ENCODE measurements around the gene FTSJ3. TPM values are rescaled to one million over a fixed set of nuclear protein-coding genes. Genes with fewer than 3 reads are reported as not detected.

The FTSJ3 gene
- total and polyA plus RNA-seq, 10 of the 15 experiments (the other 5 are each of a cell fraction or from before 2014, with no cell fraction given), result 17.2 to 79.2 (median 50.4) TPM

- in situ Hi-C loops (cut with MboI), result loop anchor here (25.0 kb wide), 1 partner anchor 400 kb away; the partner anchor contains the start of gene CYB561
- CTCF ChIA-PET, result interaction anchor here (1.4 kb wide), 1 partner anchor 9 kb away, joined by 6 read pairs; no protein-coding TSS in a partner anchor
- H3K36me3 ChIP-seq (ENCODE audit: control insufficient read depth in 2 of 2, insufficient read depth in 2 of 2, low read length in 1 of 2), result peaks cover 21 to 27% of the 10 kb centered on the region in 2 experiments; a peak in 3 of 4 replicates
- RAD21 ChIA-PET (ENCODE audit: unreplicated experiment), result no interaction called here
- intact Hi-C loops (cut with micrococcal nuclease; ENCODE audit: unreplicated experiment), result no loop called here
- no peak overlapping the region; the same call in 1 of the 2 replicates for H3K4me2 ChIP-seq (ENCODE audit: control insufficient read depth, insufficient read depth)
- peaks cover 14% of the 10 kb centered on the region for H3K4me1 ChIP-seq (ENCODE audit: control insufficient read depth, insufficient read depth, low read length)
- no peaks in the 10 kb centered on the region for H3K27me3 ChIP-seq (replicated peaks in 1 of 2; ENCODE audit: control insufficient read depth in 2 of 2, insufficient read depth in 2 of 2, low read length in 1 of 2)
- FAIRE-seq (no peak), ATAC-seq (no peak), DNase-seq (ENCODE audit: low read depth, low spot score) (no peak)
- no peak overlapping the region for H3K4me3 ChIP-seq
- TF ChIP-seq MAX (IDR thresholded peaks at IDR 0.05; ENCODE audit: low read depth, low read length) (no peak), SUPT20H (IDR thresholded peaks at IDR 0.05; ENCODE audit: borderline replicate concordance, control insufficient read depth, low read depth, low read length) (no peak), SMAD1 (IDR thresholded peaks at IDR 0.05; ENCODE audit: low read depth, partially characterized antibody) (no peak), POLR2AphosphoS2 (IDR thresholded peaks at IDR 0.05; ENCODE audit: low read depth, low read length) (no peak), ZSCAN29 (IDR thresholded peaks at IDR 0.05) (no peak), NFYA (IDR thresholded peaks at IDR 0.05; ENCODE audit: borderline replicate concordance, low read depth, low read length) (no peak), SIN3A (IDR thresholded peaks at IDR 0.05; ENCODE audit: low read depth, low read length) (no peak), IKZF2 (IDR thresholded peaks at IDR 0.05) (no peak), NR2F1 (conservative IDR thresholded peaks at IDR 0.05) (no peak), BMI1 (IDR thresholded peaks at IDR 0.05; ENCODE audit: borderline replicate concordance) (no peak), TCF12 (IDR thresholded peaks at IDR 0.05; ENCODE audit: low read depth, low read length) (no peak), PAX5 (IDR thresholded peaks at IDR 0.05; ENCODE audit: borderline replicate concordance, low read depth, low read length) (no peak), E2F4 (IDR thresholded peaks at IDR 0.05; ENCODE audit: low read depth, low read length) (no peak), CTCF (IDR thresholded peaks at IDR 0.05 in 2 of 3, conservative IDR thresholded peaks at IDR 0.05 in 1 of 3; ENCODE audit: control insufficient read depth in 2 of 3, extremely low read depth in 1 of 3, insufficient read depth in 1 of 3, low read depth in 3 of 3, low read length in 3 of 3) (no peak), TAF1 (IDR thresholded peaks at IDR 0.05; ENCODE audit: borderline replicate concordance, low read depth, low read length) (no peak), RAD21 (IDR thresholded peaks at IDR 0.05; ENCODE audit: insufficient read depth, low read depth, low read length) (no peak), NRF1 (conservative IDR thresholded peaks at IDR 0.05; ENCODE audit: low read depth, low read length) (no peak), CBX5 (IDR thresholded peaks at IDR 0.05; ENCODE audit: low read depth) (no peak)
- H4K20me1 ChIP-seq (ENCODE audit: control insufficient read depth, insufficient read depth), result no peaks in the 10 kb centered on the region
- SMC1A ChIA-PET (ENCODE audit: uncharacterized antibody, unreplicated experiment), result interaction anchor here (2.2 kb wide), 1 partner anchor 9 kb away, joined by 5 read pairs; no protein-coding TSS in a partner anchor
- no peak overlapping the region for H3K9ac ChIP-seq (ENCODE audit: control insufficient read depth, insufficient read depth, low read length)
- no TSS peak for BruUV-seq (replicated peaks)
- H3K79me2 ChIP-seq (ENCODE audit: control insufficient read depth, insufficient read depth, low read length), result peaks cover 48% of the 10 kb centered on the region
- 99% methylated on average over 7 of the region's 12 CpGs for WGBS (ENCODE audit: insufficient coverage, insufficient replicate concordance, low lambda C conversion rate, missing lambda C conversion rate)
- H3K9me3 ChIP-seq (replicated peaks; ENCODE audit: control insufficient read depth, insufficient read depth, low read length), result no peaks in the 10 kb centered on the region
- no peak overlapping the region for H3K27ac ChIP-seq (ENCODE audit: control insufficient read depth, insufficient read depth)
- POLR2A ChIA-PET, result interaction anchor here (1.0 kb wide), 1 partner anchor 19 kb away, joined by 3 read pairs; no protein-coding TSS in a partner anchor
- no peak overlapping the region for H2AFZ ChIP-seq (ENCODE audit: control insufficient read depth, low read depth, low read length)
Measured at GRCh38 chr17:63837480-63837879, 10.0 kb upstream of the FTSJ3 start.
